Measurements from ENCODE around the gene CABYR.

GRCh38 chr18:24185805-24186204 lies 46.9 kb downstream of the CABYR start:
- TF ChIP-seq CTCF (conservative IDR thresholded peaks at IDR 0.05; ENCODE audit: low read depth, low read length), result no peak
- TF ChIP-seq EZH2 (IDR thresholded peaks at IDR 0.05; ENCODE audit: low read length, unreplicated experiment), result no peak

All from PC-3 (cell line).